H1 (cell line): Measurements from ENCODE around the gene RCAN2. TPM values are rescaled to one million over a fixed set of nuclear protein-coding genes. Genes with fewer than 3 reads are reported as not detected.

ENCODE experiments used
- BRCA1 ChIP-seq: IDR thresholded peaks from 2 replicates; pipeline ENCODE4 v1.6.1; 2012; ENCODE audit warnings: low read depth, low read length, improper control_type of control experiment
- CBX5 ChIP-seq: fragments of 300-800, 300-1000 bp; sonication (generic); IDR thresholded peaks from 2 replicates; pipeline ENCODE4 v1.7.1; 2016; ENCODE audit warnings: antibody characterized with exemption, low read length, low read depth
- GABPA ChIP-seq: IDR thresholded peaks from 2 replicates; pipeline ENCODE4 v1.6.1; 2011; ENCODE audit warnings: mild to moderate bottlenecking, low read length, moderate library complexity, borderline replicate concordance; ENCODE audit not compliant: insufficient read depth
- GTF2F1 ChIP-seq: IDR thresholded peaks from 2 replicates; pipeline ENCODE4 v1.6.1; 2012; ENCODE audit warnings: low read depth, low read length, improper control_type of control experiment, borderline replicate concordance
- HDAC2 ChIP-seq, 2 experiments: fragments of 300-600 bp in 1 of 2; sonication (generic) in 1 of 2; IDR thresholded peaks; 2 replicates each; pipeline ENCODE4 v1.6.1; 2011 to 2012; ENCODE audit warnings: low read depth in 2 of 2, low read length in 2 of 2, mild to moderate bottlenecking in 2 of 2, moderate library complexity in 2 of 2, borderline replicate concordance in 1 of 2, inconsistent platforms in 1 of 2
- NRF1 ChIP-seq: IDR thresholded peaks from 2 replicates; pipeline ENCODE4 v1.6.1; 2011; ENCODE audit warnings: mild to moderate bottlenecking, low read depth, low read length, improper control_type of control experiment
- POLR2AphosphoS5 ChIP-seq: IDR thresholded peaks from 2 replicates; pipeline ENCODE4 v1.6.1; 2011; ENCODE audit warnings: low read depth, low read length
- YY1 ChIP-seq: IDR thresholded peaks from 2 replicates; pipeline ENCODE4 v1.6.1; 2011; ENCODE audit warnings: low read depth, mild to moderate bottlenecking, low read length
- polyA plus RNA-seq, 7 experiments: library from polyadenylated mRNA; depleted of rRNA in 3 of 7; stranded (reverse) in 5 of 7; unstranded in 2 of 7; fragments of >200 nt in 5 of 7; fragments of 200-250 nt in 2 of 7; gene quantifications; 1 replicate in 5 of 7; 2 replicates in 1 of 7; 4 replicates in 1 of 7; pipeline versions ENCODE4 v1.2.1 to v1.2.3, GENCODE V29; 2011 to 2013; ENCODE audit warnings: missing spikeins in 2 of 7, mixed read lengths in 2 of 7
- total RNA-seq: library from RNA; stranded (reverse); fragmentation: NEBNext Ultra II Directional; extraction: Animal tissue kit (Norgen Biotek cat#: 25700); gene quantifications from 2 replicates; pipeline ENCODE4 v1.2.1, GENCODE V29; 2021

RCAN2 gene
- total and polyA plus RNA-seq, 2 of the 8 experiments (the other 6 are each of a cell fraction or from before 2014, with no cell fraction given), result 5.0 to 8.5 TPM

DNA sequence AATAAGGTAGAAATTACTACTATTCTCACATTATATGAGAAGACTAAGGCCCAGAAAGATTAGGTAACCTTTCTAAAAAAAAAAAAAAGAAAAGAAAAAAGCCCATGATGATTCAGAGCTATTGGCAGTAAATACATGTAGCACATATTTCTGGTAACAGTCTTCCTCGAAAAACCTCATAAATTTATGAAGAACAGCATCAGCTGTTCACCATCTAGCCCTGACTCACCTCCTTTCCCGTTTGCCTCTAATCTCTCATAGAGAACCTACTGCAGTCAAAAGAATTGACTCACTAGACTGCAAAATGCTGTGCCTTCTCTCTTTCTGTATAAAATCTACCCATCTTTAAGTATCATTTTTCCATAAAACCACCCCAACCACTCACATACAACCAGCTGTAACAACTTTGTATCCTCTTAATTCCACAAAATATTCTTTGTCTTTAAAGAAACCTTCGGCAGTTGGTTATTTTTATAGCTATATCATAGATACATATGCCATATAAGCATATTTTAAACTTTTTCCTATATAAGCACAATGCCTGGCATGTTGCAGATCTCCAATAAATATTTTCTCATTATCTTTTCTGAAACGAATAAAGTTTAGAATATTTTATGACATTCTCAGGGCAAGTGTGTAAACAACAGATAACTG, 167.8 kb downstream of the RCAN2 start (continued):
- no peak for TF ChIP-seq YY1
- TF ChIP-seq CBX5, result no peak
- no peak for TF ChIP-seq BRCA1
- no peak for TF ChIP-seq NRF1
- TF ChIP-seq POLR2AphosphoS5, result no peak
- TF ChIP-seq HDAC2 (IDR thresholded peaks at IDR 0.05; ENCODE audit: borderline replicate concordance in 1 of 2, low read depth in 2 of 2, low read length in 2 of 2), result no peak
- no peak for TF ChIP-seq GTF2F1
- no peak for TF ChIP-seq GABPA
- TF ChIP-seq, all 59 proteins: peak for 0
